ENCODE data around the gene PIAS2. TPM values are rescaled to one million over a fixed set of nuclear protein-coding genes. Genes with fewer than 3 reads are reported as not detected.
"Not testable (repeated sequence)": the region's sequence is repeated elsewhere in the genome, so short reads cannot be mapped to it uniquely, and the experiment has no call there.

PIAS2 gene
- total RNA-seq, 4 donors from 2014 or later, result 16.3 to 42.1 (median 24.3) TPM

DNA sequence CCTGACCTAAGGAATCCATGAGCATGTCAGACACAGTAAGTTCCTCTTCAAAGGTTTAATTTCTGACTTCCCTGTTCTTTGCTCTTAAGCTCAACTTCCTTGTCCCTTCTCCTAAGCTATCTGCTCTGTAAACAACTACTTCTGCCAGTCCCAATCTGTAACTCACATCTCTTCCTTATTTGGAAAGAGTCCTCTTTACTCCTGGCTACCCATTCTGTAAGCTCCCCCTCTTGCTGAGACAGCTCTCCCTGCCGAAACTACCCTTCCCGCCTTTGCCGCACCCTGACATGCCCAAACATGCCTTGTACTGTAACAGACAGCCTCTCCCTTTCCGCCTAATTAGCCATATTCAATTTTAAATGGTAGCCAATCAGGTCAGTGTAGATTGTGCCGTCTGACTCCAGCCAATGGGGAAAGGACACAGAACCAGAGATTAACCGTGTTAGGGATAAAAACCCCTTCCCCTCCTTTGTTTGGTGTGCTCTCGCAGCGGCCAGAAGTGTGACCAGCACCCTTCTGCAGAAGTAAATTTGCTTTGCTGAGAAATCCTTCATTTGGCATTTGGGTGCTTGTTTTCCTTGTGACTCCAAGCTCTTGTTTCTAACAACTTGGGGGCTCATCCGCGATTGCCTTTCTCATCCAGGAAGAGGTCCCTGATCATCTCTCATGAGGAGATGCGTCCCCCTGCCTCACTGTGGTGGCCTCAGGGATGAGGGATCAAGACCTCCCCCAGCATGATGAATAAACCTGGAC lies 49.0 kb downstream of the PIAS2 start:
- TF ChIP-seq CTCF (IDR thresholded peaks at IDR 0.05) (no peak), POLR2A (IDR thresholded peaks at IDR 0.05) (no peak)
- H3K27ac ChIP-seq, result no peak overlapping the region
- no peak overlapping the region for H3K4me3 ChIP-seq
- no peak for DNase-seq
- H3K36me3 ChIP-seq, result peaks cover 0 to 6% (median 0%) of the 10 kb centered on the region in 3 donors
- H3K4me1 ChIP-seq, result no peaks in the 10 kb centered on the region
- peaks cover 0 to 14% (median 0%) of the 10 kb centered on the region in 4 donors for H3K9me3 ChIP-seq
- H3K27me3 ChIP-seq, result no peaks in the 10 kb centered on the region

DNA sequence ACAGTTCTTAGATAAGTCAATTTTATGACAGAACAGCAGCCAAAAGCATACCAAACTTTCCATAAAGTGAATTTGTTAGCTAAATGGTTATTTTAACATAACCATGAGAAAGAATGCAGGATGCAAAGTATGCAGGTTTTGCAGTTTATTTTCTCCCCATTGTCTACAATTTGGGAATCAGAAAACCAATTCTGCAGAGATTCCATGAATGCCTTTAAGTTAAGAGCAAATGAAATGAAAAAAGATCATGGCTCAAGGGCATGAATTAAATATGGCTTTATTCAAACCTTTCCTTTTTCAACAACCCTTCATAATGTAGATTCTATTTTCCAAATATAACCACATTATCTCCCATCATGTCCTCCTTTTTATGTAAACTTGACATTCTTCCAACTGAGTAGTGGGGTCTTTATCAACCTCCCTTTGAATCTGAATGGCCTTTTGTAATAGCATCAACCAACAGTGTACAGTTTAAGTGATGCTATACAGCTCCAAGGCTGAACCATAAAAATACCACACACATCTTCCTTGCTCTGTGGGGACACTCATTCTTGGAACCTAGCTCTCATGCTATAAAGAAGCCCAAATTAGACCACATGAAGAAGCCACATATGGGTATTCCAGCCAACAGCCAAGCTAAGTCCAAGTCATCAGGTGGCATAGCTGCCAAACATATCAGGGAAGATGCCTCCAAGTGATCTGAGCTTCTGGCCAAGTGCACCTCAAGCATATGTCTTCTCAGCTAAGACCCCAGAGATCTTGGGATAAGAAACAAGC lies 49.8 kb downstream of the PIAS2 start:
- no peaks in the 10 kb centered on the region for H3K4me1 ChIP-seq
- H3K9me3 ChIP-seq, result peaks cover 0 to 14% (median 0%) of the 10 kb centered on the region in 4 donors
- no peaks in the 10 kb centered on the region for H3K27me3 ChIP-seq
- TF ChIP-seq POLR2A (IDR thresholded peaks at IDR 0.05), result no peak
- H3K36me3 ChIP-seq, result peaks cover 0 to 6% (median 0%) of the 10 kb centered on the region in 3 donors
- no peak for DNase-seq
- H3K27ac ChIP-seq, result no peak overlapping the region
- no peak overlapping the region for H3K4me3 ChIP-seq

GRCh38 chr18:46866523-46866922 lies 50.8 kb downstream of the PIAS2 start:
- Histone ChIP-seq H3K27ac (no peak overlapping the region), H3K4me1 (no peaks in the 10 kb centered on the region), H3K27me3 (no peaks in the 10 kb centered on the region), H3K4me3 (no peak overlapping the region), H3K36me3 (peaks cover 0 to 6% (median 0%) of the 10 kb centered on the region in 3 donors), H3K9me3 (peaks cover 0 to 14% (median 0%) of the 10 kb centered on the region in 4 donors)
- TF ChIP-seq POLR2A (IDR thresholded peaks at IDR 0.05), result no peak
- TF ChIP-seq CTCF (IDR thresholded peaks at IDR 0.05), result no peak
- no peak for DNase-seq

DNA sequence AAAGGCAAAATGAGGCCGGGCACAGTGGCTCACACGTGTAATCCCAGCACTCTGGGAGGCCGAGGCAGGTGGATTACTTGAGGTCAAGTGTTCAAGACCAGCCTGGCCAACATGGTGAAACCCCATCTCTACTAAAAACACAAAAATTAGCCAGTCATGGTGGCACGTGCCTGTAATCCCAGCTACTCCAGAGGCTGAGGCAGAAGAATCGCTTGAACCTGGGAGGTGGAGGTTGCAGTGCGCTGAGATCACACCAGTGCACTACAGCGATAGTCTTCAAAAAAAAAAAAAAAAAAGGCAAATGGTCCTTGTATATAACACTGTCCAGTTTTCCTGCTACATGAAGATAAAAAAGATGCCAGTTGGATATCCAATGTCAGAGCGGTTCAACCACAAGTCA lies 52.1 kb downstream of the PIAS2 start:
- DNase-seq, H3K27ac ChIP-seq, H3K4me3 ChIP-seq, H3K36me3 ChIP-seq, H3K27me3 ChIP-seq, H3K4me1 ChIP-seq: not testable (repeated sequence)
- H3K9me3 ChIP-seq, result peaks cover 0 to 14% (median 0%) of the 10 kb centered on the region in 4 donors

- Histone ChIP-seq H3K36me3 (no peaks in the 10 kb centered on the region), H3K27me3 (no peaks in the 10 kb centered on the region), H3K4me3 (no peak overlapping the region), H3K9me3 (no peaks in the 10 kb centered on the region), H3K4me1 (no peaks in the 10 kb centered on the region), H3K27ac (no peak overlapping the region)
- DNase-seq, result no peak
- TF ChIP-seq CTCF (IDR thresholded peaks at IDR 0.05) (no peak), POLR2A (IDR thresholded peaks at IDR 0.05) (no peak)
Observed at GRCh38 chr18:46859855-46860254, 57.5 kb downstream of the PIAS2 start.

GRCh38 chr18:46858290-46858689 lies 59.0 kb downstream of the PIAS2 start:
- H3K9me3 ChIP-seq, result no peaks in the 10 kb centered on the region
- no peak for TF ChIP-seq CTCF (IDR thresholded peaks at IDR 0.05)
- no peak for TF ChIP-seq POLR2A (IDR thresholded peaks at IDR 0.05)
- H3K4me3 ChIP-seq, result no peak overlapping the region
- H3K27ac ChIP-seq, result no peak overlapping the region
- H3K4me1 ChIP-seq, result no peaks in the 10 kb centered on the region
- no peaks in the 10 kb centered on the region for H3K27me3 ChIP-seq
- peaks cover 0 to 15% (median 0%) of the 10 kb centered on the region in 3 donors for H3K36me3 ChIP-seq
- DNase-seq, result no peak

Data from Peyer's patch (tissue), 4 donors.